Measurements from ENCODE around the gene CCSER1. TPM values are rescaled to one million over a fixed set of nuclear protein-coding genes. Genes with fewer than 3 reads are reported as not detected.
"Not testable (repeated sequence)": the region's sequence is repeated elsewhere in the genome, so short reads cannot be mapped to it uniquely, and the experiment has no call there.

The CCSER1 gene
- polyA plus RNA-seq, 3 donors = 0.09 to 0.75 (median 0.13) TPM

GRCh38 chr4:91373546-91373945 lies 1246.4 kb downstream of the CCSER1 start:
- no peaks in the 10 kb centered on the region for H3K27me3 Mint-ChIP-seq (ENCODE audit: low read depth in 3 of 3)
- Histone ChIP-seq H3K27ac (ENCODE audit: low read depth in 1 of 2, low read length in 2 of 2) (no peak overlapping the region), H3K4me2 (replicated peaks; ENCODE audit: extremely low read depth, low read length, poor library complexity, severe bottlenecking) (no peak overlapping the region), H3K4me3 (replicated peaks in 1 of 3; ENCODE audit: low read depth in 2 of 3, low read length in 3 of 3) (no peak overlapping the region), H2AFZ (ENCODE audit: insufficient read depth, low read depth, low read length, poor library complexity, severe bottlenecking) (no peak overlapping the region), H4K20me1 (ENCODE audit: insufficient read depth, low read length) (no peaks in the 10 kb centered on the region), H3K4me1 (ENCODE audit: control insufficient read depth in 1 of 2, insufficient read depth in 2 of 2, low read length in 2 of 2) (no peaks in the 10 kb centered on the region), H3K9me3 (replicated peaks in 1 of 2; ENCODE audit: control insufficient read depth in 1 of 2, insufficient read depth in 1 of 2, low read length in 2 of 2) (peaks cover 5 to 6% of the 10 kb centered on the region in 2 donors), H3K9ac (ENCODE audit: insufficient read depth, low read length, poor library complexity, severe bottlenecking) (no peak overlapping the region), H3K79me2 (ENCODE audit: insufficient read depth, low read length) (no peaks in the 10 kb centered on the region), H3K36me3 (replicated peaks in 1 of 2; ENCODE audit: control insufficient read depth in 1 of 2, insufficient read depth in 2 of 2, low read length in 2 of 2) (no peaks in the 10 kb centered on the region), H3K27me3 (ENCODE audit: control insufficient read depth in 2 of 2, insufficient read depth in 2 of 2, low read length in 2 of 2) (no peaks in the 10 kb centered on the region)
- H3K4me1 Mint-ChIP-seq = no peaks in the 10 kb centered on the region
- no peaks in the 10 kb centered on the region for H3K36me3 Mint-ChIP-seq
- DNase-seq = no peak
- H3K9me3 Mint-ChIP-seq = peaks cover 3 to 14% (median 7%) of the 10 kb centered on the region in 7 donors
- no peak for TF ChIP-seq CTCF (IDR thresholded peaks at IDR 0.05)
- H3K4me3 Mint-ChIP-seq = no peak overlapping the region
- no peak overlapping the region for H3K27ac Mint-ChIP-seq
- WGBS (ENCODE audit: insufficient coverage) = 93% methylated on average over 3 of the region's 4 CpGs
- intact Hi-C loops (cut with micrococcal nuclease) = no loop called here

GRCh38 chr4:91405431-91405830 lies 1278.2 kb downstream of the CCSER1 start:
- peaks cover 8 to 13% of the 10 kb centered on the region in 2 donors for H3K9me3 ChIP-seq (replicated peaks in 1 of 2; ENCODE audit: control insufficient read depth in 1 of 2, insufficient read depth in 1 of 2, low read length in 2 of 2)
- H3K4me3 ChIP-seq (replicated peaks in 1 of 3; ENCODE audit: low read depth in 2 of 3, low read length in 3 of 3); H3K4me1 ChIP-seq (ENCODE audit: control insufficient read depth in 1 of 2, insufficient read depth in 2 of 2, low read length in 2 of 2); H3K36me3 ChIP-seq (replicated peaks in 1 of 2; ENCODE audit: control insufficient read depth in 1 of 2, insufficient read depth in 2 of 2, low read length in 2 of 2); H3K79me2 ChIP-seq (ENCODE audit: insufficient read depth, low read length); H3K9ac ChIP-seq (ENCODE audit: insufficient read depth, low read length, poor library complexity, severe bottlenecking); DNase-seq; H2AFZ ChIP-seq (ENCODE audit: insufficient read depth, low read depth, low read length, poor library complexity, severe bottlenecking); H3K4me1 Mint-ChIP-seq; H3K36me3 Mint-ChIP-seq; H3K27me3 Mint-ChIP-seq (ENCODE audit: low read depth in 3 of 3); H3K27ac ChIP-seq (ENCODE audit: low read depth in 1 of 2, low read length in 2 of 2); H3K4me3 Mint-ChIP-seq; H3K4me2 ChIP-seq (replicated peaks; ENCODE audit: extremely low read depth, low read length, poor library complexity, severe bottlenecking); intact Hi-C loops (cut with micrococcal nuclease); H3K27ac Mint-ChIP-seq; H3K27me3 ChIP-seq (ENCODE audit: control insufficient read depth in 2 of 2, insufficient read depth in 2 of 2, low read length in 2 of 2); H4K20me1 ChIP-seq (ENCODE audit: insufficient read depth, low read length): not testable (repeated sequence)
- 92% methylated on average over 2 of the region's 7 CpGs for WGBS (ENCODE audit: insufficient coverage)
- peaks cover 2 to 18% (median 9%) of the 10 kb centered on the region in 7 donors for H3K9me3 Mint-ChIP-seq

All from CD14-positive monocyte (primary cell).